ENCODE measurements around the gene HLA-F.

Gene HLA-F

DNA sequence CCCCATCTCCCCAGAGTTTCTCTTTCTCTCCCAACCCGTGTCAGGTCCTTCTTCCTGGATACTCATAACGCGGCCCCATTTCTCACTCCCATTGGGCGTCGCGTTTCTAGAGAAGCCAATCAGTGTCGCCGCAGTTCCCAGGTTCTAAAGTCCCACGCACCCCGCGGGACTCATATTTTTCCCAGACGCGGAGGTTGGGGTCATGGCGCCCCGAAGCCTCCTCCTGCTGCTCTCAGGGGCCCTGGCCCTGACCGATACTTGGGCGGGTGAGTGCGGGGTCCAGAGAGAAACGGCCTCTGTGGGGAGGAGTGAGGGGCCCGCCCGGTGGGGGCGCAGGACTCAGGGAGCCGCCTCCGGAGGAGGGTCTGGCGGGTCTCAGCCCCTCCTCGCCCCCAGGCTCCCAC is at the start of gene HLA-F:
Gene HLA-F (plus strand): TSS at position 173 of the 404 bp plus-strand sequence. CDS start 30 bp downstream, at position 203.
- peak; percentile 62 to 74 (median 66) for DNase-seq (ENCODE audit: low read depth in 3 of 3, low spot score in 1 of 3)

DNA sequence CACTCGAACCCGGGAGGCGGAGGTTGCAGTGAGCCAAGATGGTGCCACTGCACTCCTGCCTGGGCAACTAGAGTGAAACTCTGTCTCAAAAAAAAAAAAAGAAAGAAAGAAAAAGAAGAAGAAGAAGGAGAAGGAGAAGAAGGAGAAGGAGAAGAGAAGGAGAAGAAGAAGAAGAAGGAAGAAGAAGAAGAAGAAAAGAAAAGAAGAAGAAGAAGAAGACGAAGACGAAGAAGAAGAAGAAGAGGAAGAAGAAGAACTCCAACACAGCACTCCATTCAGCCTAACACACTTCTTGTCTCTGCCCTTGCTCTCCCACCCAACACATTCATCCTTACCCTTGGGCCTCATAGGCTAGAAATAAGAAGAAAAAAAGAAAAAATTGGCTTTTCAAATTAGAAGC is 49.2 kb upstream of the HLA-F start:
- no peak for DNase-seq (ENCODE audit: low read depth in 3 of 3, low spot score in 1 of 3)

DNA sequence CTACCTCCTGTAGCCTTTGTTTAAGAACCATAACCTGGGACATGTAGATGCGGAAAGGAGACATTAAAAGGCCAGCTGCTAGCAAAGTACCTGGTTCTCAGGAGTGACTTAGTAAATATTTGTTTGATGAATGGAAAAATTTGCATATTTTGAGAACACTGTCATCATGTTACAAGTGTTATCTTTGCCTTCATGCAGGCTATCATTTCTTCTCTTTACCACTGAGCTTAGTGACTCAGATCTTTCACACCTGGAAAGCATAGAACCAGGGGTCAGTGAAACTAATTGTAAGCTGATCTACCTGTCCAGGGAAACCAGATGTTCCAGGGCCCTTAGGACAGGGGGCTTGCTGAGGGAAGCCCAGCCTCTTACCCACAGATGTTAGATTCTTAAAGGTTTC is 47.7 kb upstream of the HLA-F start:
- DNase-seq (ENCODE audit: low read depth in 3 of 3, low spot score in 1 of 3): no peak

DNA sequence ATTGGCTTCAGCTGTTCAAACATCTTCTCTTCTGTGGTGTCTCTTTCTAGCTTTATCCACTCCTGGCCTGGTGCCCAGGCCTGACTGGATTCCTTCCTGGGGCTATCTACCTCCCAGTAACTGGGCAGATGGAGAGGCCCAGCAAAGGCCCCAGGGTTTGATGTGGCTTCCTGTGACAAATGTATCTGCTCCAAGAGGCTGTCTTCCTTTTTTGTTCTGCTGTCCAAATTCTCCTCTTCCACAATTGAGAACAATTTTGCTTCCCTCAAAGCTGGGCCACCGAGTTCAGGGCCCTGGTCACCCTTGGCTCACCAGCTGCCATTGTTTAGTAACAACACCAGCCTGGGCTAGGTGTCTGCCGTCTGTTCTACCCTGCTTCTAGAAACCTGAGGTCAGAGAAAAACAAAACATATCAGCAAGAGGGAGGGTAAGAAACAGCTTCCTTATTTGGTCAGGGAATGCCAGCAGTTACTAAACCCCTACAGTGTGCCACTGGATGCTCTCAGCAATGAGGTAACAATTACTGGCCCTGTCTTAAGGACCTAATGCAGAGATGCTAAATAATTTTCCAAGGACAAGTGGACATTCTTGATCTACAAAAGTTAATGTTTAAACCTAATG is 46.1 kb upstream of the HLA-F start:
- DNase-seq (ENCODE audit: low read depth in 3 of 3, low spot score in 1 of 3): no peak

GRCh38 chr6:29678114-29678513 is 45.1 kb upstream of the HLA-F start:
- no peak for DNase-seq (ENCODE audit: low read depth in 3 of 3, low spot score in 1 of 3)

DNA sequence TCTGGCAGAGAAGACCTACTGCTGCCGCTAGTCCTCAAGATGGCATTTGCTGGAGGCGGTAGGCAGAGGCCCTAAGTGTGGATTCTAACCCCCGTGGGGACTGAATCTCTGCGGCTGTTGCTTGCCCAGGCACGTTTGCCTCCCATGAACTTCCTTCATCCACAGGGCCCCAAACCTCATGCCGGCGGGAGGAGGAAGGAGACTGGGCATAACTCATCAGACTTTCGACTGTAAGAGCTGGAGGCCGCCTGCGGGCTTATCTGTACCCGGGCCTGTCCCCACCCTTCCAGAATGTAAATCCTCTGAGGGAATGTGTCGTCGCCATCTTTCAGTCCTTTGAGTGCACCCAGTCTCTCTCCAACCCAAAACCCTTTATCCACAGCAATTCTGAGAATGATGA is 43.3 kb upstream of the HLA-F start:
- no peak for DNase-seq (ENCODE audit: low read depth in 3 of 3, low spot score in 1 of 3)

DNA sequence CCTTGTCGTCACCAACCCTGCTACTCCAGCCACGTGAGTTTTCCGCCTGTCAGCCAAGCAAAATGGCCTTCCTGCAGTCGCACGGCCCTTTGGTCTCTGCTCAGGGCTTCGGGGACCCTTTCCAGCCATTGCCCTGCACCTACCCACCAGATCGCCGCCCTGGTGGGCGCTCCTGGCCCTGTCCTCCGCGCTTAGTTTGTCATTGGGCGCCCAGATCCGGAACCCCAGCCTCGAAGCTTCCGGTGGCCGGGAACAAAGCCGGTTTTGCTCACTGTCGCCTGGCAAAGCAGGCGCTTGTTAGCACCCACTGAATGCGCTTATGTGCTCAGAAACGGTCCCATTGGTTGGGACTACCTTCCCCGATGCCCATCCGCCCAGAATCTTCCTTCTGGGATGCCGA is 42.8 kb upstream of the HLA-F start:
- DNase-seq (ENCODE audit: low read depth in 3 of 3, low spot score in 1 of 3): no peak

DNA sequence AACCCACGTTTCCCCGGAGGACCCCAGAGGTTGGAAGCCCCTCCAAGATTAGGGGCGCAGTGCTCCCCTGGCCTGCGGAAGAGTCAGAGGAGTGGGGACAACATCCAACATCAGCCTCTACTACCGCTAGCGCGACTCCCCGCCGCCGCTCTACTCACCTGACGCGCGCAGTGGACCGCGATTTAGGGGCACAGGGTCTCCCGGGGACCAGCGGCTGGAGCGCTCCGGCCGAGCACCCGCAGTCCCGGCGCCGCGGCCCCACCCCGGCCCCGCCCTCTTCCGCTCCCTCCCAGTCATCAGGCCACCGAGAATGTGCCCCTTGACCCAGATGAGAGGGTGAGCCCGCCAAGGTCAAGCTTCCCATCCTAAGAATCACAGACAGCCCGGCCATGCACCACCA is 42.3 kb upstream of the HLA-F start, which contains the start of gene ZFP57:
Gene ZFP57 (minus strand): TSS at position 249 of the 400 bp plus-strand sequence. CDS start 4,149 bp downstream, outside the sequence.
- no peak for DNase-seq (ENCODE audit: low read depth in 3 of 3, low spot score in 1 of 3)

GRCh38 chr6:29681811-29682210 is 41.4 kb upstream of the HLA-F start:
- no peak for DNase-seq (ENCODE audit: low read depth in 3 of 3, low spot score in 1 of 3)

DNA sequence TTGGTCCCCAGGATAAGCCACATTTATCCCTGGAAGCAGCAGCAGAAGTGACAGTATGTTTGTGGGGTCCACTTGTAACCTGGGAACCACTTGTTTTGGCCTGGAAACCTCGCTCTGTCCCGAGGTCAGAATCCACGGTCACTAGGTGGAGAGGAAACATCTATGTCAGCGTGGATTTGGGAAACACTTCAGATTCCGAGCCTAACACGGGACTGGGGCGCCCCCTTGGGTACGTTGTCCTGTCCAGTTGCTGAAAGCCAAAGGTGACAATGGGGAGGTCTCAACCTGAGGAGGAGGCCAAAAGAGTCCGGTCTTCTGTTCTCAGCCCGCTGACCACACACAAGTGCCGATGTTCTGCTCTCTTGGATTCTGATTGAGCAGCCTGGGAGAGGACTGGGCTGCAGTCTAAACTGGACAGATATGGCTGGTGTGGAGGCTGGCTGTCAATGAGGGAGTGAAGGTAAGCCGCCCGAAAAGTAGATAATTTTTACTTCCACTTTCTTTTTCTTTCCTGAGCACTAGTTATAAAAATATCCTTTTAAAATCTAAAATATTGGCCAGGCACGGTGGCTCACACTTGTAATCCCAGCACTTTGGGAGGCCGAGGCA is 37.4 kb upstream of the HLA-F start:
- DNase-seq (ENCODE audit: low read depth in 3 of 3, low spot score in 1 of 3): no peak

DNA sequence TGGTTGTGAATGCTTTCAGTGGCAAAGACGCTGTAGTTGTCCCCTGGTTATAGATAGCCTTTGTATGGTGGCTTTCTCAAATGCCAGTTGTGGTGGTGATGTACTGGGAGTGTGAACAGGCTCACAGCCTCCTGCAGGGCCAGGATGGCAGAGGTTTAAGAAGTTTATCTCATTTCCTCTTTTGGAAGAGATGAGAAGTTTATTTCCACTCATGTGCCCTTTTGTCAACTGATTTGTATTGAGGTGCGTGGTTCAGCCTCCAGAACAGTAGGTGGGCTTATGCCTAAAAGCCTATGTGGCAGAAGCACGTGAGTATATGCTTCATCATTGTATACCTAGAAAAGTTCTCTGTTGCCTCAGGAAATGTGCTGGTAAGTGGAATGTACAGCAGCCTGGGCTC is 28.6 kb upstream of the HLA-F start:
- no peak for DNase-seq (ENCODE audit: low read depth in 3 of 3, low spot score in 1 of 3)

- no peak for DNase-seq (ENCODE audit: low read depth in 3 of 3, low spot score in 1 of 3)
Measured at GRCh38 chr6:29696147-29697125, 26.8 kb upstream of the HLA-F start.

DNA sequence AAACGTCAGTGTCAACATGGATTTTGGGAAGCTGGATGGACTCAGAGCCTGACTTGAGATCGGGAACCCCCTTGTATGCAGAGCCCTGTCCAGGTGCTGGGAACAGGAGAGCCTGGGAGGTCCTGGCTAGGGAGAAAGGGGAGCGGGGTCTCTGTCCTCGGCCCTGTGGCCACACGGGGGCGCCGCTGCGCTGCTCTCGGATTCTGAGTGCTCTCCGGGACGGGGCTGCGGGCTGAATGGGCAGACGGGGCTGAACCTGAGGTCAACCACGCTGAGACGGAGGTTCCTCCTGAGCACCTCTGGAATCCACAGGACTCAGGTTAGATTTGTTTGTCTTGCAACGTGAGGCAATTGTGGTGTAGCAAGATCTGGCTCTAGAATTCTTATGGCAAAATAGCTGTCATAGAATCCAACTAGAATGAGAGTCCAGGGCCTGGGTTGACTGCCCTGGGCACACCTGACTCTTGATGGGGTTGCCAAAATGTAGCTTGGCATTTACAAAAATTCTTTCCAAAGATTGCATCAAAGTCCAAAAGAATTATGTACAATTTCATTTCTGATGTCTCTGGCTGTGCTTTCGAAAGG is 20.6 kb upstream of the HLA-F start:
- peak; percentile 49 to 75 (median 61) for DNase-seq (ENCODE audit: low read depth in 3 of 3, low spot score in 1 of 3)

GRCh38 chr6:29705389-29706231 is 17.6 kb upstream of the HLA-F start:
- DNase-seq (ENCODE audit: low read depth in 3 of 3, low spot score in 1 of 3): no peak

GRCh38 chr6:29708432-29709179 is 14.6 kb upstream of the HLA-F start:
- peak in 2 of 3 donors; percentile 28 to 35 for DNase-seq (ENCODE audit: low read depth in 3 of 3, low spot score in 1 of 3)

DNA sequence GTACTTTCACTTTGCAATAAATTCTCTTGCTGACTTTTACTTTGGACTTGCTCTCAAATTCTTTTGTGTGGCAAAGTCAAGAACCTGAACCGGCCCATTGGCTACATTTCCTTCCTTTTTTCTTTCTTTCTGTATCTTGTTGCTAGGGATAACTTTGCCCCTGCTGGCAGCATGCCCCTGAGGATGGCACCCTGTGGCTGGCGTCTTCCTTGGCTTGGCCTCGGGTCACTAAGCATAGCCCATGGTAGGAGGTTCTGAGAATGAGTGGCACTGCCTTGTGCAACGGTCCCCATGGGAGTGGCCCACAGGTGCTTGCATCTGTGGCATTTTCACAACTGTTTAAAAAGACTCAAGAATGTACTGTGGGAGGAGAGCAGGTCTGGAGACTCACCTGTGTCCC is 14.0 kb upstream of the HLA-F start:
- no peak for DNase-seq (ENCODE audit: low read depth in 3 of 3, low spot score in 1 of 3)

GRCh38 chr6:29710281-29710941 is 12.8 kb upstream of the HLA-F start:
- DNase-seq (ENCODE audit: low read depth in 3 of 3, low spot score in 1 of 3): no peak

DNA sequence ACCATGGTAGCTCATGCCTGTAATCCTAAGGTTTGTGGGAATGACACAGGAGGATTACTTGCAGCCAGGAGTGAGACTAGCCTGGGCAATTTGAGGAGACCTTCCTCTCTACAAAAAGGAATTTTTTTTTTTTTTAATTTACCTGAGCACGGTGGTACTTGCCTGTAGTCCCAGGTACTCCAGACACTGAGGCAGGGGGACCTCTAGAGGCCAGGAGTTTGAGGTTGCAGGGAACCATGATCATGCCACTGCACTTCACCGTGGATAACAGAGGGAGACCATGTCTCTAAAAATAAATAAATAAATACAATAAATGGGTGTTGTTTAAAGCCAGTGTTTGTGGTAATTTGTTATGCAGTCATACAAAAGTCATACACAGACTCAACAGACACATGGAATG is 2.4 kb upstream of the HLA-F start:
- no peak for DNase-seq (ENCODE audit: low read depth in 3 of 3, low spot score in 1 of 3)
